HEK293 (cell line): Measurements from ENCODE around the gene SMIM30.

Experiments used
- CTCF ChIP-seq: fragments of 450-650 bp; formaldehyde crosslinking; IDR thresholded peaks from 2 replicates; pipeline ENCODE4 v1.5.1; 2016; ENCODE audit warnings: missing biosample characterization, missing genetic modification characterization
- MEIS1 ChIP-seq: sonication (generic); formaldehyde crosslinking; IDR thresholded peaks from 2 replicates; pipeline ENCODE4 v1.8.1; 2022; ENCODE audit warnings: missing genetic modification reagents, mild to moderate bottlenecking, borderline replicate concordance
- SETDB1 ChIP-seq: IDR thresholded peaks from one replicate; pipeline ENCODE4 v1.6.1; 2017; ENCODE audit warnings: mild to moderate bottlenecking, low read length, moderate library complexity, mixed read lengths; ENCODE audit not compliant: insufficient read length
- ZNF514 ChIP-seq: fragments of 450-650 bp; formaldehyde crosslinking; IDR thresholded peaks from 2 replicates; pipeline ENCODE4 v1.5.1; 2016; ENCODE audit warnings: missing biosample characterization, missing genetic modification characterization
- ZNF664 ChIP-seq: fragments of 450-650 bp; formaldehyde crosslinking; IDR thresholded peaks from 2 replicates; pipeline ENCODE4 v1.5.1; 2016; ENCODE audit warnings: missing biosample characterization, missing genetic modification characterization
- TF ChIP-seq, protein P1 (sequence below): fragments of 450-650 bp; formaldehyde crosslinking; IDR thresholded peaks from 2 replicates; pipeline ENCODE4 v1.5.1; 2016; ENCODE audit warnings: missing biosample characterization, missing genetic modification characterization

- no peak for TF ChIP-seq CTCF (tag by site-specific recombination)
- no peak for TF ChIP-seq SETDB1
- no peak for TF ChIP-seq MEIS1 (CRISPR knock-in tag)
- TF ChIP-seq ZNF664 (tag by site-specific recombination): no peak
- no peak for TF ChIP-seq ZNF514 (tag by site-specific recombination)
- TF ChIP-seq, protein P1, sequence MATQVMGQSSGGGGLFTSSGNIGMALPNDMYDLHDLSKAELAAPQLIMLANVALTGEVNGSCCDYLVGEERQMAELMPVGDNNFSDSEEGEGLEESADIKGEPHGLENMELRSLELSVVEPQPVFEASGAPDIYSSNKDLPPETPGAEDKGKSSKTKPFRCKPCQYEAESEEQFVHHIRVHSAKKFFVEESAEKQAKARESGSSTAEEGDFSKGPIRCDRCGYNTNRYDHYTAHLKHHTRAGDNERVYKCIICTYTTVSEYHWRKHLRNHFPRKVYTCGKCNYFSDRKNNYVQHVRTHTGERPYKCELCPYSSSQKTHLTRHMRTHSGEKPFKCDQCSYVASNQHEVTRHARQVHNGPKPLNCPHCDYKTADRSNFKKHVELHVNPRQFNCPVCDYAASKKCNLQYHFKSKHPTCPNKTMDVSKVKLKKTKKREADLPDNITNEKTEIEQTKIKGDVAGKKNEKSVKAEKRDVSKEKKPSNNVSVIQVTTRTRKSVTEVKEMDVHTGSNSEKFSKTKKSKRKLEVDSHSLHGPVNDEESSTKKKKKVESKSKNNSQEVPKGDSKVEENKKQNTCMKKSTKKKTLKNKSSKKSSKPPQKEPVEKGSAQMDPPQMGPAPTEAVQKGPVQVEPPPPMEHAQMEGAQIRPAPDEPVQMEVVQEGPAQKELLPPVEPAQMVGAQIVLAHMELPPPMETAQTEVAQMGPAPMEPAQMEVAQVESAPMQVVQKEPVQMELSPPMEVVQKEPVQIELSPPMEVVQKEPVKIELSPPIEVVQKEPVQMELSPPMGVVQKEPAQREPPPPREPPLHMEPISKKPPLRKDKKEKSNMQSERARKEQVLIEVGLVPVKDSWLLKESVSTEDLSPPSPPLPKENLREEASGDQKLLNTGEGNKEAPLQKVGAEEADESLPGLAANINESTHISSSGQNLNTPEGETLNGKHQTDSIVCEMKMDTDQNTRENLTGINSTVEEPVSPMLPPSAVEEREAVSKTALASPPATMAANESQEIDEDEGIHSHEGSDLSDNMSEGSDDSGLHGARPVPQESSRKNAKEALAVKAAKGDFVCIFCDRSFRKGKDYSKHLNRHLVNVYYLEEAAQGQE (tag by site-specific recombination): no peak
Observed at GRCh38 chr7:113144817-113145216, 26.5 kb upstream of the SMIM30 start.
